Astrocyte of the hippocampus (primary cell): ENCODE data around the gene CCDC88B.
A peak's percentile ranks its signal among the peaks of the same experiment; 100 is the strongest.
"Not testable (repeated sequence)": the region's sequence is repeated elsewhere in the genome, so short reads cannot be mapped to it uniquely, and the experiment has no call there.

Source experiments
- DNase-seq: peaks from one replicate; pipeline ENCODE4 v3.0.0; 2011; ENCODE audit warnings: low read depth, low spot score

CCDC88B gene

GRCh38 chr11:64320556-64320955, 19.4 kb upstream of the CCDC88B start:
- no peak for DNase-seq

- DNase-seq = no peak
Observed at GRCh38 chr11:64321026-64321425, 19.0 kb upstream of the CCDC88B start.

GRCh38 chr11:64321533-64321932, 18.5 kb upstream of the CCDC88B start:
- DNase-seq = peak; percentile 91

- DNase-seq = no peak
Observed at GRCh38 chr11:64322925-64323260, 17.1 kb upstream of the CCDC88B start.

DNA sequence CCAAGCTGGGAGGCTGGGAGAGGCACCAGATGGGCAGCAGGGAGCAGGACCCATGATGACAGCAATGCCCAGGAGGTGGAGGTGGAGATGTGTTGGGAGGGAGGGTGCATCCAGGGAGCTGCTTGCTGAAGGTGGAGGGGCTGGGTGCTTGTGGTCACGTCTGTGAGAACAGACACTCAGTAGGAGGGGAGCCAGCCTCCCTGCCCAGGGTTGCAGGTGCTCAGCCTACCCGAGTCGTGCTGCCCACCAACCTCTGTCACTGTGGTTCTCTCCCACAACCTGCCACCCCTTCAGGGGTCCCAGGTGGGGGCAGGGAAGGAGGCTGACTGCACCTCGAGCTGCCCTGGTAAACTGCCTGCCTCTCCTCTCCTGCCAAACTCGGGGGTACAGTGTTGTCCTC, 16.6 kb upstream of the CCDC88B start:
- no peak for DNase-seq

GRCh38 chr11:64323984-64324383, 16.0 kb upstream of the CCDC88B start:
- not testable (repeated sequence) for DNase-seq

- DNase-seq = no peak
Observed at GRCh38 chr11:64324692-64325469, 15.1 kb upstream of the CCDC88B start.

- no peak for DNase-seq
Observed at GRCh38 chr11:64327375-64327774, 12.6 kb upstream of the CCDC88B start.

- DNase-seq = no peak
Observed at GRCh38 chr11:64327993-64328392, 12.0 kb upstream of the CCDC88B start.

GRCh38 chr11:64330888-64331287, 9.1 kb upstream of the CCDC88B start:
- no peak for DNase-seq

DNA sequence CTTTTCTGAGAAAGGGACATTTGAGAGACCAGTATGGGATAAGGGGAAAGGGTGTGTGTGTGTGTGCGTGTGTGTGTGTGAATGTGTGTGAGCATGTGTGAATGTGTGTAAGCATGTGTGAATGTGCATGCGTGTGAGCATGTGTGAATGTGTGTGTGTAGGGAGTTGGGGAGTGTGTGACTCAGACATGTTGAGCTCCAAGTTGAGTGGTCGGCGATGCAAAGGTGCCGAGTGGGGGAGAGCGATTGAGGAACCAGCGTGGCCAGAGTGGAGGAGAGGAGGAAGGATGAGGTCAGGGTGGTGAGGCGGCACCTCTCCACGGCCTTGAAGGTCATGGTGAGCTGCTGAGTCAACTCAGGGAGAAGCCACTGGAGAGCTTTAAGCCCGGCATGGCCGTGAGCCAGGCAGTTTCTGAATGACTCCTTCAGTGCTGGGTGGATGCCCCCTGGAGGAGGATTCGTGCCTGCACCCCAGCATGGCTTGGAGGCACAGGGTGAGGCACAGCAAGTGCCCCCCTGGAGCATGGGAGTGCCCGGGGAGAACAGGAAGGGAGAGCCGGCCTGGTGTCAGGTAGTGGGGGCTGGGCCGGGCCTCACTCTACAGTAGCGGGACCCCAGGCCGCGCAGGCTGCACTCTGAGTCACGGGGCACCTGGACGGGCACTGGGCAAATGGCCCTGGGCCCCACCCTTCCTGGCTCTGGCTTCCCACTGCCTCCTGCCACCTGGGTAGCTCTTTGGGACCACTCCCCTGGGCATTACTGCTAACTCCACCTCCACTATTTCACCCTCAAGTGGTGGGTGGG, 8.2 kb upstream of the CCDC88B start:
- DNase-seq = peak; percentile 90

GRCh38 chr11:64333556-64333955, 6.4 kb upstream of the CCDC88B start:
- DNase-seq = no peak

DNA sequence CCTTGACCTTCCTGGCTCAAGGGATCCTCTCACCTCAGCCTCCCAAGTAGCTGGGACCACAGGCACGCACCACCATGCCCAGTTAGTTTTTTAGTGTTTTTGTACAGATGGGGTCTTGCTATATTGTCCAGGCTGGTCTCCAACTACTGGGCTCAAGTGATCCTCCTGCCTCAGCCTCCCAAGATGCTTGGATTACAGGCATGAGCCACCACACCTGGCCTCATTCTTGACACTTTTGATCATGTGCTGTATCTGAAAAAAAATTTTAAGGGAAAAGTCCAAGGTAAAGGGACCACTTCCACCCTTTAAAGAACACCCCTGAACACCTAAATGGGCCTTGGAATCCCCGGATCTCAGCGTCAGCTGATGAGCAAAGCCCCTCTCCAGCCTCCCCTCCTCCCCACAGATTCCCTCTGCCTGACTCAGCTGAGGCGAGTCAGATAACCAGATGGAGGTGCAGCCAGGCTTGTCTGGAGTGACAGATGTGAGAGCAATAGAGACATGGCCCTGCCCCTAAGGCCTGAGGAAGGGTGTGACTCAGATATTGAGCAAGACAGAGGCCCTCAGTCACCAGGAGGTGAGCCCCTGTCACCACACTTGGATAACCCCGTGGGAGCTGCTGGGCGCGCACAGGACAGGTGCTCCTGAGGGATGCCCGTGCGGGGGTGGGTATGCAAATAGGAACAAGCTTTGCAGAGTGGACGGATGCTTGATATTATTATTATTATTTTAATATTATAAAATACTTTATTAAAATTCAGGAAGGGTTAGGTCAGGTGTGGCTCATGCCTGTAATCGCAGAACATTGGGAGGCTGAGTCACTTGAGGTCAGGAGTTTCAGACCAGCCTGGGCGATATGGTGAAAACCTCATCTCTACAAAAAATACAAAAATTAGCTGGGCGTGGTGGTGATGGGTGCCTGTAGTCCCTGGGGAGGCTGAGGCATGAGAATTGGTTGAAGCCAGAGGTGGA, 5.0 kb upstream of the CCDC88B start:
- peak; percentile 93 for DNase-seq

- no peak for DNase-seq
Observed at GRCh38 chr11:64337538-64338249, 2.3 kb upstream of the CCDC88B start.

DNA sequence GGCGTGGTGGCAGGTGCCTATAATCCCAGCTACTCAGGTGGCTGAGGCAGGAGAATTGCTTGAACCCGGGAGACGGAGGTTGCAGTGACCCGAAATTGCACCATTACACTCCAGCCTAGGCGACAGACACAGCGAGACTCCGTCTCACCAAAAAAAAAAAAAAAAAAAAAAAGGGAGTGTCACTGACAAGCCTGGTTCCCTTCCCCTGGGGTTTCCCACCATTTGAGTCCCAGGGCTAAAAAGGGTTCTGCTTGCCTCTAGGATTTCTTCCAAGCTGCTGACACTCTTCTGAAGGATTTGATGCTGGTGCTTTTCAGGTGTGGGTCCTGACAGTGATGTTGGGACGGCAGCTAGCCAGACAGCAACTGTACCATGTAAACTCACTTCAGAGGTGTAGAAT, 1.3 kb upstream of the CCDC88B start:
- no peak for DNase-seq

GRCh38 chr11:64339286-64339685, 718 bp upstream of the CCDC88B start:
- DNase-seq = no peak

- DNase-seq = peak; percentile 20
Observed at GRCh38 chr11:64340671-64341335, 799 bp downstream of the CCDC88B start.

DNA sequence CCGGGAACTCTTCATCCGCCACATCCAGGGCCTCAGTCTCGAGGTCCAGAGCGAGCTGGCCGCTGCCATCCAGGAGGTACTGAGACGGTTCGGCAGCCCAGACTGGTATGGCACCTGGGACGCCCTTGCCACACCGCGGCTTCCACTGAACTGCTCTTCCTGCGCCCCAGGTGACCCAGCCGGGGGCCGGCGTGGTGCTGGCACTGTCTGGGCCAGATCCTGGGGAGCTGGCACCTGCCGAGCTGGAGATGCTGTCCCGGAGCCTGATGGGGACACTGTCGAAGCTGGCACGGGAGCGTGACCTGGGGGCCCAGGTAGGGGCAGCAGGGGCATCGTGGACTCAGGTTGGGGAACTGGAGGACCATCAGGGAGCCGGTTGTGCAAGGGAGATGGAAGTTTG, 1.4 kb downstream of the CCDC88B start:
- no peak for DNase-seq

GRCh38 chr11:64341851-64342791, 2.1 kb downstream of the CCDC88B start:
- DNase-seq = peak; percentile 93
